Esophagus (tissue), 2 donors: Measurements from ENCODE around the gene BOK. TPM values are rescaled to one million over a fixed set of nuclear protein-coding genes. Genes with fewer than 3 reads are reported as not detected.

Source experiments
- H3K27ac ChIP-seq, 2 donors: one replicate each; pipeline ENCODE4 v1.5.1; 2013; ENCODE audit warnings: low read depth in 2 of 2, mild to moderate bottlenecking in 2 of 2, inconsistent platforms in 1 of 2, low read length in 1 of 2, moderate library complexity in 1 of 2
- H3K27me3 ChIP-seq, 2 donors: one replicate each; pipeline ENCODE4 v1.6.1; 2013; ENCODE audit warnings: low read length in 2 of 2, control low read depth in 1 of 2, mild to moderate bottlenecking in 1 of 2; ENCODE audit not compliant: insufficient read depth in 2 of 2, control insufficient read depth in 1 of 2
- H3K36me3 ChIP-seq, 2 donors: one replicate each; pipeline ENCODE4 v1.6.1; 2013; ENCODE audit warnings: low read length in 1 of 2; ENCODE audit not compliant: control insufficient read depth in 2 of 2, insufficient read depth in 2 of 2
- H3K4me1 ChIP-seq, 2 donors: one replicate each; pipeline ENCODE4 v1.6.1; 2013; ENCODE audit warnings: low read length in 1 of 2; ENCODE audit not compliant: control insufficient read depth in 2 of 2, insufficient read depth in 2 of 2
- H3K4me3 ChIP-seq, 2 donors: one replicate each; pipeline ENCODE4 v1.5.1; 2013; ENCODE audit warnings: low read length in 2 of 2, mild to moderate bottlenecking in 2 of 2, low read depth in 1 of 2, moderate library complexity in 1 of 2
- H3K9me3 ChIP-seq, 2 donors: one replicate each; pipeline ENCODE4 v1.6.1; 2013; ENCODE audit warnings: mild to moderate bottlenecking in 2 of 2, low read depth in 1 of 2, low read length in 1 of 2, moderate library complexity in 1 of 2; ENCODE audit not compliant: control insufficient read depth in 2 of 2, insufficient read depth in 1 of 2
- WGBS, 2 donors: extraction: QIAGEN DNeasy Blood & Tissue Kit; methylation state at CpG; one replicate each; pipeline ENCODE4 v1.1.7; 2013; 5-methylcytosine and 5-hydroxymethylcytosine counted together
- polyA plus RNA-seq, 2 donors: library from polyadenylated mRNA; stranded (reverse); fragments of 200-250 nt; gene quantifications; one replicate each; pipeline ENCODE4 v1.2.3, GENCODE V29; 2013
- donor health status: healthy with polysubstance abuse.
- donor health status: Bipolar disorder and iron deficiency.

BOK gene
- polyA plus RNA-seq, 2 donors, result 29.8 to 38.7 TPM

- Histone ChIP-seq H3K4me1 (no peaks in the 10 kb centered on the region), H3K27me3 (no peaks in the 10 kb centered on the region), H3K36me3 (peaks cover 0 to 34% of the 10 kb centered on the region in 2 donors), H3K4me3 (no peak overlapping the region), H3K27ac (no peak overlapping the region), H3K9me3 (no peaks in the 10 kb centered on the region)
- 94 to 96% methylated on average over 16 of the region's 16 CpGs for WGBS, 2 donors
These were observed 34.7 kb downstream of the BOK start for GRCh38 chr2:241593271-241593670.

- H3K27me3 ChIP-seq, result no peaks in the 10 kb centered on the region
- H3K9me3 ChIP-seq, result no peaks in the 10 kb centered on the region
- H3K36me3 ChIP-seq, result peaks cover 0 to 29% of the 10 kb centered on the region in 2 donors
- WGBS, 2 donors, result 89 to 92% methylated on average over 15 of the region's 15 CpGs
- no peaks in the 10 kb centered on the region for H3K4me1 ChIP-seq
- H3K4me3 ChIP-seq, result no peak overlapping the region
- H3K27ac ChIP-seq, result no peak overlapping the region
These were observed 37.1 kb downstream of the BOK start for GRCh38 chr2:241595600-241596140.

- WGBS, 2 donors, result 93 to 95% methylated on average over 6 of the region's 6 CpGs
- H3K4me3 ChIP-seq, result no peak overlapping the region
- H3K36me3 ChIP-seq, result peaks cover under 1 to 28% of the 10 kb centered on the region in 2 donors
- no peaks in the 10 kb centered on the region for H3K4me1 ChIP-seq
- H3K9me3 ChIP-seq, result no peaks in the 10 kb centered on the region
- H3K27ac ChIP-seq, result no peak overlapping the region
- no peaks in the 10 kb centered on the region for H3K27me3 ChIP-seq
These were observed 39.0 kb downstream of the BOK start for GRCh38 chr2:241597561-241597960.

GRCh38 chr2:241598061-241598460, 39.5 kb downstream of the BOK start:
- Histone ChIP-seq H3K4me1 (no peaks in the 10 kb centered on the region), H3K9me3 (no peaks in the 10 kb centered on the region), H3K36me3 (peaks cover 4 to 33% of the 10 kb centered on the region in 2 donors), H3K27ac (no peak overlapping the region), H3K4me3 (no peak overlapping the region), H3K27me3 (no peaks in the 10 kb centered on the region)
- WGBS, 2 donors, result 73 to 78% methylated on average over 5 of the region's 5 CpGs

- 39 to 58% methylated on average over 1 of the region's 1 CpG for WGBS, 2 donors
- no peak overlapping the region for H3K27ac ChIP-seq
- no peak overlapping the region for H3K4me3 ChIP-seq
- H3K27me3 ChIP-seq, result no peaks in the 10 kb centered on the region
- no peaks in the 10 kb centered on the region for H3K4me1 ChIP-seq
- H3K36me3 ChIP-seq, result peaks cover 4 to 31% of the 10 kb centered on the region in 2 donors
- H3K9me3 ChIP-seq, result no peaks in the 10 kb centered on the region
These were observed 39.9 kb downstream of the BOK start for GRCh38 chr2:241598487-241598886.

GRCh38 chr2:241599615-241600014, 41.1 kb downstream of the BOK start:
- no peak overlapping the region for H3K4me3 ChIP-seq
- no peak overlapping the region for H3K27ac ChIP-seq
- no peaks in the 10 kb centered on the region for H3K27me3 ChIP-seq
- H3K4me1 ChIP-seq, result no peaks in the 10 kb centered on the region
- H3K36me3 ChIP-seq, result peaks cover 4 to 25% of the 10 kb centered on the region in 2 donors
- WGBS, 2 donors, result 82 to 85% methylated on average over 6 of the region's 6 CpGs
- H3K9me3 ChIP-seq, result no peaks in the 10 kb centered on the region

GRCh38 chr2:241601841-241602240, 43.3 kb downstream of the BOK start:
- Histone ChIP-seq H3K36me3 (peaks cover 4 to 26% of the 10 kb centered on the region in 2 donors), H3K4me3 (no peak overlapping the region), H3K9me3 (no peaks in the 10 kb centered on the region), H3K27ac (no peak overlapping the region), H3K27me3 (no peaks in the 10 kb centered on the region), H3K4me1 (no peaks in the 10 kb centered on the region)
- WGBS, 2 donors, result 89 to 95% methylated on average over 13 of the region's 13 CpGs

- H3K4me3 ChIP-seq, result no peak overlapping the region
- H3K27me3 ChIP-seq, result no peaks in the 10 kb centered on the region
- 96% methylated on average over 17 of the region's 17 CpGs for WGBS, 2 donors
- no peaks in the 10 kb centered on the region for H3K9me3 ChIP-seq
- no peaks in the 10 kb centered on the region for H3K4me1 ChIP-seq
- H3K27ac ChIP-seq, result no peak overlapping the region
- H3K36me3 ChIP-seq, result peaks cover 4 to 29% of the 10 kb centered on the region in 2 donors
These were observed 44.2 kb downstream of the BOK start for GRCh38 chr2:241602720-241603119.

- H3K27ac ChIP-seq, result no peak overlapping the region
- H3K9me3 ChIP-seq, result no peaks in the 10 kb centered on the region
- 75 to 91% methylated on average over 5 of the region's 5 CpGs for WGBS, 2 donors
- peaks cover 4 to 33% of the 10 kb centered on the region in 2 donors for H3K36me3 ChIP-seq
- H3K27me3 ChIP-seq, result no peaks in the 10 kb centered on the region
- no peak overlapping the region for H3K4me3 ChIP-seq
- peaks cover 0 to under 1% of the 10 kb centered on the region in 2 donors for H3K4me1 ChIP-seq
These were observed 45.1 kb downstream of the BOK start for GRCh38 chr2:241603686-241604085.

- Histone ChIP-seq H3K27ac (no peak overlapping the region), H3K27me3 (no peaks in the 10 kb centered on the region), H3K4me1 (peaks cover 0 to 4% of the 10 kb centered on the region in 2 donors), H3K36me3 (peaks cover 4 to 33% of the 10 kb centered on the region in 2 donors), H3K4me3 (no peak overlapping the region), H3K9me3 (no peaks in the 10 kb centered on the region)
- WGBS, 2 donors, result 96 to 97% methylated on average over 8 of the region's 8 CpGs
These were observed 47.6 kb downstream of the BOK start for GRCh38 chr2:241606186-241606585.
